AG09319 (cell line): ENCODE data around the gene TDRD9.

Experiments used
- DNase-seq: peaks from one replicate; pipeline ENCODE4 v3.0.0-alpha.2; 2010; ENCODE audit warnings: low read depth; ENCODE audit errors: extremely low read depth
- TF ChIP-seq, protein P1 (sequence below): IDR thresholded peaks from 2 replicates; pipeline ENCODE4 v1.5.1; 2011; ENCODE audit warnings: low read depth, mild to moderate bottlenecking, inconsistent platforms, low read length, moderate library complexity

Gene TDRD9

GRCh38 chr14:104100171-104101085 is 172.2 kb downstream of the TDRD9 start:
- no peak for DNase-seq
- TF ChIP-seq, protein P1, sequence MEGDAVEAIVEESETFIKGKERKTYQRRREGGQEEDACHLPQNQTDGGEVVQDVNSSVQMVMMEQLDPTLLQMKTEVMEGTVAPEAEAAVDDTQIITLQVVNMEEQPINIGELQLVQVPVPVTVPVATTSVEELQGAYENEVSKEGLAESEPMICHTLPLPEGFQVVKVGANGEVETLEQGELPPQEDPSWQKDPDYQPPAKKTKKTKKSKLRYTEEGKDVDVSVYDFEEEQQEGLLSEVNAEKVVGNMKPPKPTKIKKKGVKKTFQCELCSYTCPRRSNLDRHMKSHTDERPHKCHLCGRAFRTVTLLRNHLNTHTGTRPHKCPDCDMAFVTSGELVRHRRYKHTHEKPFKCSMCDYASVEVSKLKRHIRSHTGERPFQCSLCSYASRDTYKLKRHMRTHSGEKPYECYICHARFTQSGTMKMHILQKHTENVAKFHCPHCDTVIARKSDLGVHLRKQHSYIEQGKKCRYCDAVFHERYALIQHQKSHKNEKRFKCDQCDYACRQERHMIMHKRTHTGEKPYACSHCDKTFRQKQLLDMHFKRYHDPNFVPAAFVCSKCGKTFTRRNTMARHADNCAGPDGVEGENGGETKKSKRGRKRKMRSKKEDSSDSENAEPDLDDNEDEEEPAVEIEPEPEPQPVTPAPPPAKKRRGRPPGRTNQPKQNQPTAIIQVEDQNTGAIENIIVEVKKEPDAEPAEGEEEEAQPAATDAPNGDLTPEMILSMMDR, result no peak

GRCh38 chr14:104101086-104101621 is 172.9 kb downstream of the TDRD9 start:
- TF ChIP-seq, protein P1, result no peak
- DNase-seq, result no peak

DNA sequence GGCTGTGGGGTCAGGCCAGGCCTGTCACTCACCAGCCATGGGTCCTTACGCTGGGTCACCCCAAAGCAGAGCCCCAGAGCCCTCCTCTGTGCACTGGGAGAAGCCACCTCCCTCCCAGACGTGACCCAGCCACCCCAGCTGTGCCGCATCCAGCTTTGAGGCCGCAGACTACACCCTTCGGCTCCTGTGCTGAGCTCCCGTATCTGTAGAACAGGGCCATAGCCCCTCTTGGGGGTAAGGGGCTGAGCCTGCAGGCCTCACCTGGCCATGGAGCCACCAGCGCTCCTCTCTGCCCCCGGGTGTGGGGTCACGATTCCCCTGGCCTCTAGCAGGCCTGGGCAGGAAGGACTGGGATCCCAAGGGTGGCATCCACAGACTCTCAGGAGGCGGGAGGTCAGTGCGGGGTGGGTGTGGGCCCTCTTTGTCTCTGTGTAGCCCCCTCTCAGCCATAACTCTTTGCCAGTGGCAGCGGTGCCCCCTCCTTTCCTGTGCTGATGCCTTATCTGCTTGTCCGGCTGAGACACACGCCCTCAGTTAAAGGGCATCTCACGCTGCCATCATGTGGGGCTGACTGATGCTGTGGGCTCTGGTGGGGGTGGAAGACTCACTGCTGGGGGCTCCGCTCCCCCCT is 173.5 kb downstream of the TDRD9 start:
- TF ChIP-seq, protein P1, result no peak
- no peak for DNase-seq
